HG03432 (cell line): ENCODE measurements around the gene ZNF83.
"Not testable (repeated sequence)": the region's sequence is repeated elsewhere in the genome, so short reads cannot be mapped to it uniquely, and the experiment has no call there.

Experiments
- ATAC-seq: cut with Tn5 transposase; IDR thresholded peaks from one replicate; pipeline ENCODE4 v1.9.1; 2021; ENCODE audit warnings: mild to moderate bottlenecking, moderate library complexity; ENCODE audit not compliant: unreplicated experiment

The ZNF83 gene

DNA sequence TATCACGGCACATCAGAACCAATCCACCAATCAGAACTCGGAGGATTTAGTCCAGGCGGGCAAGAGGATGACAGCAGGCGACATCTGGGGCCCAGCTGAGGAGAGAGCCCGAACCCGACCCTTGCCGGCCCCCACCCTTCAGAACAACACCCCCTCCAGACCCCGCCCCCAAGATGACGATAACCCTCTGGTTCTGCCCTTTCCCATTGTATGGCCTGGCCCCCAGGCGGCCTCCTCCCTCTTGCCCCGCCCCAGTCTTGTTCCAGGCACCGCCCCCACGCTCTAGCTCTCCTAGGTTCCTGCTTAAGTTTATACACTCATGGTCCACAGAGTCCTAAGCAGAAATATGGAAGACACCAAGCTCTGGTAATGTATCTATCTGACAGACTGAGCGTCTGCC, 2.8 kb upstream of the ZNF83 start:
- no peak for ATAC-seq

- ATAC-seq: no peak
Measured at GRCh38 chr19:52639996-52640395, 1.8 kb upstream of the ZNF83 start.

GRCh38 chr19:52638601-52639000, 446 bp upstream of the ZNF83 start:
- no peak for ATAC-seq

GRCh38 chr19:52635786-52636570, 2.2 kb downstream of the ZNF83 start:
- no peak for ATAC-seq

DNA sequence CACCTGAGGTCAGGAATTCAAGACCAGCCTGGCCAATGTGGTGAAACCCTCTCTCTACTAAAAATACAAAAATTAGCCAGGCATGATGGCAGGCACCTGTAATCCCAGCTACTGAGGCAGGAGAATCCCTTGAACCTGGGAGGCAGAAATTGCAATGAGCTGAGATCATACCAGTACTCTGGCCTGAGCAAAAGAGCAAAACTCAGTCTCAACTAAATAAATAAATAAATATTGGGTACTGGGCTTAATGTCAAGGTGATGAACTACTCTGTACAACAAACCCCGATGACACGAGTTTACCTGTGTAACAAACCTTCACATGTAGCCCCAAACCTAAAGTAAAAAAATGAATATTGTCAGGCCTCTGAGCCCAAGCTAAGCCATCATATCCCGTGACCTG, 10.7 kb downstream of the ZNF83 start:
- not testable (repeated sequence) for ATAC-seq

DNA sequence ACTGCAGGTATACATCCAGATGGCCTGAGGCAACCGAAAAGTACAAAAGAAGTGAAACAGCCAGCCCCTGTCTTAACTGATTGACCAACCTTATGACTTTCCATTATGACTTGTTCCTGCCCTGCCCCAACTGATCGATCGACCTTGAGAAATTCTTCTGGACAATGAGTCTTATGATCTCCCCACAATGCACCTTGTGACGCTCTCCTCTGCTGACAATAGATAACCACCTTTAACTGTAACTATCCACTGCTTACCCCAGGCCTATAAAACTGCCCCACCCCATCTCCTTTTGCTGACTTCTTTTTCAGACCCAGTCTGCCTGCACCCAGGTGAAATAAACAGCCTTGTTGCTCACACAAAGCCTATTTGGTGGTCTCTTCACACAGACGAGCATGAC, 11.2 kb downstream of the ZNF83 start:
- no peak for ATAC-seq

DNA sequence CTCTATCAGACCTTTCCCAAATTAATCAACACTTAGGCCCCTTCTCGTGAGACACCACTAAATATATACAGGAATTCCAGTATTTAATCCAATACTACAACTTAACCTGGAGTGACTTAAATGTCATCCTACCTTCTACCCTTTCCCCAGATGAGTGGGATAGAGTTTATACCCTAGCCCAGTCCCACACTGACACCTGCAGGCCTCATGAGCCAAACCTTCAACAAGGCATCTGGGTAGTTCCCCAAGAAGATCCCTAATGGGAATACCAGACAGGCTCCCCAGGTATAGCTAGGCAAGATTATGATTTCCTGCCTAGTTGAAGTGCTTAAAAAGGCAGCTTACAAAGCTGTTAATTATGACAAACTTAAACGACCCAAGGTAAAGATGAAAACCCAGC, 15.9 kb downstream of the ZNF83 start:
- ATAC-seq: no peak

- no peak for ATAC-seq
Measured at GRCh38 chr19:52621376-52621775, 16.8 kb downstream of the ZNF83 start.

- ATAC-seq: no peak
Measured at GRCh38 chr19:52613299-52613906, 24.8 kb downstream of the ZNF83 start.

DNA sequence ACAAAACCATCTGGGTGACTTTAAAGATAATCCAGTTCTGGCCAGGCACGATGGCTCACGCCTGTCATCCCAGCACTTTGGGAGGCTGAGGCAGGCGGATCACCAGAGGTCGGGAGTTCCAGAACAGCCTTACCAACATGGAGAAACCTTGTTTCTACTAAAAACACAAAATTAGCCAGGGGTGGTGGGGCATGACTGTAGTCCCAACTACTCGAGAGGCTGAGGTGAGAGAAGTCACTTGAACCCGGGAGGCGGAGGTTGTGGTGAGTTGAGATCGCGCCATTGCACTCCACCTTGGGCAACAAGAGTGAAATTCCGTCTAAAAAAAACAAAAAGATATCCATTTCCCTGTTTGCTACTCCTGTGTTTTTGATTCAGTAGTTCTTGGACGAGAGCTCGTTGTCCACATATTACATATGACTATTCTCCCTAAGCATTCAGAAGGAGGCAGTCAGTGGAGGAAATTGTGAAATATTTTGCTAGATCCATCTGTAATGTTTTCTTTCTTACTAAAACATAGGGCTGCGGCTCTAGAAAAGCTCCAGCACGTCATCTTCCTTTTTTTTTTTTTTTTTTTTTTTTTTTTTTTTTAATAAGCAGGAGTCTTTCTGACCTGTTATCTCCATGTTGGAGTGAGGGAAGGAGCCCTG, 34.5 kb downstream of the ZNF83 start:
- ATAC-seq: no peak

DNA sequence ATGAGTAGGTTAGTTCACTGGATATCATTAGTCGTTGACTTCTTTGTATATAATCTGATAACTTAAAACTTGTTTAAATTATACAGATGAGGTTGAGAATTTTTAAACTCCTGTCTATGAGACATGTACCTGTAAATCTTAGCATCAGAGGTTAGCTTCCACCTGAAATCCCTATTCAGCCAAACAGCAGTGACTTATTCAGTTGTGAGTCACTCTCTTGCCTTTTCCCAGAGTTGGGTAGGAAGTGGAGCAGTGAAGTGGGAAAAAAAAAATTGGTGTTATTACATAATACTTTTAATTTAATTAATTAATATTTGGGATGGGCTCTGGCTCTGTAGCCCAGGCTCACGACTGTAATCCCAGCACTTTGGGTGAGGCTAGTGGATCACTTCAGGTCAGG, 35.2 kb downstream of the ZNF83 start:
- no peak for ATAC-seq

DNA sequence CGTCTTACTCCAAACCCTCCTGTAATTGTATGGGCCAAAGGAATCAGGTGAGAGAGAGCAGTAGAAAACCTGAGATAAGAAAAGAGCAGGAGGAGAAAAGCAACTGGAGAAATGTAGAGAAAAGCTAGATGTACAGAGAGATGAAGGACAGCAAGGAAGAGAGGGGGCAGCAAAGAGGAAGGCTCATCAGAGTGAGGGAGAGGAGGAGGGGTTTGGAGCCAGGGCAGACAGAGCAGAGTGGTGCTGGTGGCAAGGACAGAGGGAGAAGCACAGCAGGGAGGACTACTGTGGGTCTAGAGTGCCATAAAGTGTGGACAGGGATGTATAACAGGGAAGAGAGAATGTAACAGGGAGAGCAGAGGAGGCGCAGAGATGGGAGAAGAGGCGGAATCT, 36.2 kb downstream of the ZNF83 start:
- ATAC-seq: not testable (repeated sequence)

- ATAC-seq: peak; percentile 97
Measured at GRCh38 chr19:52601025-52601973, 36.9 kb downstream of the ZNF83 start.

- ATAC-seq: peak; percentile 32
Measured at GRCh38 chr19:52600639-52601024, 37.5 kb downstream of the ZNF83 start.

DNA sequence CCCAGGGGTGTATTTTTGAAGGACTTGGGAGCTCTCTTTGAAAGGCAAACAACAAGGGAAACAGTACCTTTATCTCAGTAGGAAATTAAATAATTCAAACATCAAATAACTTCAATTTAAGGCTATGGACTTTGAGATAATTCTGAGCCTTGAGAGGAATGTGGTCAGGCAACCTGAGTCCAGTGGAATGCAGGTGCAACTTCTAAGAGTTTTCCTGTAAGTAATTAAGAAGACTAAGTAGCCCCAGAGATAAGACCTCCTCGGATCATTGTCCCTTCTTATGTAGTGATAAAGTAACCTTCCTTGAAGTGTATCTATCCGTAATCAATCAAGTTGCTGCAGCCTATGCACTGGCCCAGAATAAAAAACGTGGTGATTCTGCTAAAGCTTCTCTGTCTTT, 38.9 kb downstream of the ZNF83 start:
- ATAC-seq: no peak

DNA sequence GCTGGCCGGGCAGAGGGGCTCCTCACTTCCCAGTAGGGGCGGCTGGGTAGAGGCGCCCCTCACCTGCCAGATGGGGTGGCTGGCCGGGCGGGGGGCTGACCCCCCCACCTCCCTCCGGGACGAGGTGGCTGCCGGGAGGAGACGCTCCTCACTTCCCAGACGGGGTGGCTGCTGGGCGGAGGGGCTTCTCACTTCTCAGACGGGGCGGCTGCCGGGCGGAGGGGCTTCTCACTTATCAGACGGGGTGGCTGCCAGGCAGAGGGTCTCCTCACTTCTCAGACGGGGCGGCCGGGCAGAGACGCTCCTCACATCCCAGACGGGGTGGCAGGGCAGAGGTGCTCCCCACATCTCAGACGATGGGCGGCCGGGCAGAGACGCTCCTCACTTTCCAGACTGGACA, 44.7 kb downstream of the ZNF83 start:
- ATAC-seq: not testable (repeated sequence)

DNA sequence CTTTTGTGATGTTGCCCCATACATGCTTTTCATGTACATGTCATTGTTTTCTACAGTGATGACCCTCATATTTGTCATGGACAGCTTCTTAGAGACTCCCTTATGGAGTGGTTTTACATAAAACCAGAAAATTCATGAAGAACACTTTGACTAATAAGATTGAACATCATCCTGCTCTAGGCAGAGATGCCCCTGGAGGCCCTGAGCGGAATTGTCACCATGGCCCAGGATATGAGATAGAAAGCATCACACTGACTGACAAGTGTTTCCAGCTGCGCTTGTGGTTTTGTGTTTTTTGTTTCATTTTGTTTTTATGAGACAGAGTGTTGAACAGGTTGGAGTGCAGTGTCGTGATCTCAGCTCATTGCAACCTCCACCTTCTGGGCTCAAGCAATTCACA, 45.9 kb downstream of the ZNF83 start:
- no peak for ATAC-seq

GRCh38 chr19:52590728-52591127, 47.4 kb downstream of the ZNF83 start:
- no peak for ATAC-seq

DNA sequence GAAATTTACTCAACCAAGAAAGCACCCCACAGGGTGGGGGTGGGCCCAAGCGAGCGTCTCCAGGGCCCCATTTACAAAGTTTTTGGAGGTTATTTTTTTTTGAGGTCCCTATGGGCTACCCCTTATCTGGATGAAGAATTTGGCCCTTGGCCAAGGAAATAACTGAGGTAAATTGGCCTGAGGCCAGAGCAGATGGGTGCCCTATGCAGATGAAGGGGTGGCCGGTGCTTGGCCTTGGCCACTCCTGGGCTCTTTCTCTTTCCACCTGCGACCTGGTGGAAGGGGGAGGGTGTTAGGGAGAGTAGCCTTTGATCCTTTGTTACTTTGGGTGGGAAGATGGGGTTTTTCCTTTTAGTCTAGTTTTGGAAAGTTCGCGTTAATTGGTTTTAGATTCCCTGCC, 52.6 kb downstream of the ZNF83 start:
- no peak for ATAC-seq

GRCh38 chr19:52584736-52585440, 53.3 kb downstream of the ZNF83 start:
- no peak for ATAC-seq
